GM21360 (cell line): ENCODE results near the gene FBXO33.

Experiments used
- ATAC-seq: cut with Tn5 transposase; IDR thresholded peaks from one replicate; pipeline ENCODE4 v1.9.1; 2021; ENCODE audit warnings: mild to moderate bottlenecking, moderate library complexity; ENCODE audit not compliant: unreplicated experiment

Gene FBXO33

GRCh38 chr14:39432179-39432618 lies at the start of gene FBXO33:
Gene FBXO33, minus strand, starts transcription at chr14:39432433. Its CDS starts 271 bp downstream, at chr14:39432162.
- ATAC-seq = peak; percentile 80

- ATAC-seq = peak; percentile 93
Observed at GRCh38 chr14:39474416-39474911, 42.2 kb upstream of the FBXO33 start.

DNA sequence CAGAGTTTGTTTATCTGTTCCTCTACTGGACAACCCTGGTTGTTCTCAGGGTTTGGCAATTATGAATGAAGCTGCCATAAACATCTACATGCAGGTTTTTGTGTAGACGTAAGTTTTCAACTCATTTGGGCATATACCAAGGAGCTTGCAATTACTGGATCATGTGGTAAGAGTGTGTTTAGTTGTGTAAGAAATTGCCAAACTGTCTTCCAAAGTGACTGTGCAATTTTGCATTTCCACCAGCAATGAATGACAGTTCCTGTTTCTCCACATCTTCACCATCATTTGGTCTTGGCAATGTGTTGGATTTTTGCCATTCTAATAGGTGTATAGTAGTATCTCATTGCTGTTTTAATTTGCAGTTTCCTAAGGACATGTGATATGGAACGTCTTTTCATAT lies 39.8 kb upstream of the FBXO33 start:
- no peak for ATAC-seq

DNA sequence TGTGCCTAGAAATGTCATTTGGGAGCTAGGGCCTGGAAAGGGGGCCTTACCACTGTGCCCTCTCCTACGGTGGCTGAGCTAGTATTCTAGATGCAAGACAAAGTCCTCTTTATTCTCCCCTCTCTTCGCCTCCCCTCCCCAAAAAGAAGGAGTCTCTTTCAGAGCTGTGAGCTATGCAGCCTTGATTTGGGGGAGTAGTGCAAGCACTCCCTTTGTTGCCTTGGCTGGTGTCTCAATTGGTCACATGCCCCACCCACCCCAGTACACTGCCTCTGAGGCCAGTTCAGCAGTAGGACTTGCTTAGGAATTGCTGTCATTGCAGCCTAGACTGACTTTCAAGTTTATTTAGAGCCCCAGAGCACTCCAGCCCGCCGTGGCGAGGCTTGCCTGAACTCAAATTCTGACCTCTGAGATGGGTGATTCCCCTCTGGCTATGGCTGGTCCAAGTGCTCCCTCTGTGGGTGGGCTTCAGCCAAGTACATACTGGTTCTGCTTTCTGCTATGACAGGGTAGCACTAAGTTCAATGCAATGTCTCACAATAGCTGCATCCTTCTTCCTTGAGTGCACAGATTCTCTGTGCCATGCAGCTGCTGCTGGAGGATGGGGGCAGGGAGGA lies 37.0 kb upstream of the FBXO33 start:
- ATAC-seq = peak; percentile 98

GRCh38 chr14:39467889-39468524 lies 35.8 kb upstream of the FBXO33 start:
- peak; percentile 61 for ATAC-seq

DNA sequence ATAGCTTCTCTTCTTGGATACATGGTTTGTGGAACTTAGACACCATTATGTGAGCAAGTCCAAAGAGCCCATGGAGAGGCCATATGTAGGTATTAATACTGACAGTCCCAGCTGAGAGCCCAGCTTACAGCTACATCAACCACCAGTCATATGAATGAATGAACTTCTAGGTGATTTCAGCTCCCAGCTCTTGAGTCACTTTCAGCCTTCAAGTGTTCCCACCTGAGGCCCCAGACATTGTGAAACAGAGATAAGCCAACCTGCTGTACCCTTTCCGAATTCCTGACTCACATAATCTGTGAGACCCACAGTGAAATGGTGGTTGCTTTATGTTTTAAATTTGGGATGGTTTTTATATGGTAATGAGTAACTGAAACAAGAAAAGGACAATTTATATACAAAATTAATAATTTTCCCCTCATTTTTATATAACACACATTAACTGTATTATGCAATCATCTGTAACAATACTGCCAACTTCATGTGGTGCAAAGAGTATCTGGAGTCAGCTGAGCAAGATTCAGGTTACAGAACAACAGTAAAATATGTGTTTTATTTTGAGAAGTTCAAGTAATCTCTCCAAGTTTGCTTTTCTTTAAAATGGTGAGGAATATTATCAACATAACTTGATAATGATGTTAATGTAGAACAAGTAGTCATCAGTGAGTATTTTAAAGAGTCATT lies 27.7 kb upstream of the FBXO33 start:
- no peak for ATAC-seq

DNA sequence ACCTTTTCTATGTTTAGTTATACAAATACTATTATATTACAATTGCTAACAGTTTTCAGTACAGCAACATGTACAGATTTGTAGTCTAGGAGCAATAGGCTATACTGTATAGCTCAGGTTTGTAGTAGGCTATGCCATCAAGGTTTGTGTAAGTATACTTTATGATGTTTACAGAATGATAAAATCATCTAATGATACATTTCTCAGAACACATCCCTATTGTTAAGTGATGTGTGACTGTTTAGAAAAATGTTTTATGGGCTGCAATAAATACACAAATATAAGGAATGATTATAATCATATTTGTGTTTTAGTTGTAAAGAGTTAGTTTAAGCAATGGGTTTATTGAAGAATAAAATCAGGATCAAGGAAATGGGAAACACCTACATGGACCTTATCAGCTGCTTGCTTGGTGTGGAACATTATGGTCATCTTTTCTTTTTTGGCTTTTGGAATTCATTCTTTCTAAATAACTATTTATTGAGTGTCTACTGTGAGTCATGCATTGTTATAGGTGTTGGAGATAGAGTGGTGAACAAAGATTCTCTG lies 24.5 kb upstream of the FBXO33 start:
- no peak for ATAC-seq

GRCh38 chr14:39454906-39455539 lies 22.8 kb upstream of the FBXO33 start:
- ATAC-seq = no peak

- no peak for ATAC-seq
Observed at GRCh38 chr14:39452680-39453079, 20.4 kb upstream of the FBXO33 start.

DNA sequence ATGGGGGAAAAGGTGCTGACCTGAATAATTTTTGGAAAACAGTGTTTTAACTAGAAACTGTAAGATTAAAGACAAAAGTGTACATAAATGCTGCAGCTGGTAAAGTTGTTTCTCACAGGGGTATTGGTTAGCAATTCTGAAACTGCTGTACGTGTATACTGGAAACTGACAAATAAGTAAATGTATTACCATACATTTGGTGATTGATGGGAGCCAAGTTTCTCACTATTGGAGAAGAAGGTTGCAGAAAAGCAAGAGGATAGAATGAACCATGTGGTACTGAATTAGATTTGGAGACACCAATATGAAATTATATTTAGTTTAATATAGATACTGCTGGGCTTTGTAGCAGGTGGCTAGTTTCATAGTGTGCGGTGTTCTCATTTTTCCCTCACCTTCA lies 19.6 kb upstream of the FBXO33 start:
- peak; percentile 56 for ATAC-seq

GRCh38 chr14:39447175-39447661 lies 15.0 kb upstream of the FBXO33 start:
- ATAC-seq = no peak

DNA sequence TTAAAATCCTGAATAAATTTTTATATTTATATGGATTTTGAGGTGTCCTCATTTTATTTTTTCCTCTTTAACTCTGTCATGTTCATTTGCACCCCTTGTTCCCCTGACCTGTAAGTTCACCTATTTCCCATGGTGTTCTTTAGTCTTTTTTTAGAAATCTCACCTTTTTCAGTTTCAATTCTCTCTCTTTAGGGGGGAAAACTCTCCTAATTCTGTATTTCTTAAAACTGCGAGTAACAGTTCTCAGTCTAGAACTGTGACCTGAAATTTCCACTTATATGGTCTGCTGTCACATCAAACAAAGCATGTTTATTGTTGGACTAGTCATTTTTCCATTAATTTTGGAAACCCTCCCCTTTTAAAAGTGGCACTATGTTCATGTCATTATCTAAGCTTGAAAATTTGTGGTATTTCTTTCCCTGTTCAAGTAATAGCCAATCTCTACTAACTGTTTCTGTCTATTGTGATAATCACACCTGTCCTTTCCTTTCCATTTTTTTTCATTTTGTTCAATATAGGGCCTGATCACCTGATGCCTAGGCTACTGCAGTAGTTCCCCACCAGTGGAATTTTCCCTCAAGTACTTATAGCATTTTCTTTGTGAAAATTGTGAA lies 14.0 kb upstream of the FBXO33 start:
- peak; percentile 52 for ATAC-seq

DNA sequence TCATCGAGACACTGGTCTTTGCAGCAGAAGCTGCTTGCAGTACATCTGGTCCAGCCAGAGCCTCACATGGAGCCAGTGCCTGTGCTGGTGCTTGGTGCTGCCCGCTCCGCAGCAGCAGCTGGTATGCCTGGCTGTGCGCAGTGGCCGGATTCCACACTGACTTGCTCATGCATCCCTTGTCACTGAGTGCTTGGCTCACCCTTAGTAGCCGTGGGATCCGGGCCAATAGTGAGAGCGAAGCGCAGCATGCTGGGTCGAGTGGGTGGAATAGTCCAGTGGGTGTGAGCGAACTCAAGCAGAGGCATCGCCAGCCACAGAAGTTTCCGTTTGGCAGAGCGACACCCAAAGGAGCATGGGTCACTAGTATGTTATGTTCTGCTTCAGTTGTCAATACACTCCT lies 10.1 kb upstream of the FBXO33 start:
- ATAC-seq = no peak

GRCh38 chr14:39441805-39442204 lies 9.6 kb upstream of the FBXO33 start:
- no peak for ATAC-seq

GRCh38 chr14:39440975-39441374 lies 8.7 kb upstream of the FBXO33 start:
- no peak for ATAC-seq

- no peak for ATAC-seq
Observed at GRCh38 chr14:39435241-39435640, 3.0 kb upstream of the FBXO33 start.

GRCh38 chr14:39434401-39434800 lies 2.2 kb upstream of the FBXO33 start:
- no peak for ATAC-seq

GRCh38 chr14:39433452-39433813 lies 1.2 kb upstream of the FBXO33 start:
- ATAC-seq = no peak

- ATAC-seq = peak; percentile 56
Observed at GRCh38 chr14:39432619-39433451, 602 bp upstream of the FBXO33 start.
